CD4-positive, alpha-beta T cell treated with Interleukin-12 subunit alpha and Interleukin-12 subunit beta, for 1 hour (primary cell): Measurements from ENCODE around the gene GNB3.
"Not testable (repeated sequence)": the region's sequence is repeated elsewhere in the genome, so short reads cannot be mapped to it uniquely, and the experiment has no call there.

Experiments used
- DNase-seq: peaks from one replicate; pipeline ENCODE4 v3.0.0-alpha.2; 2020

The GNB3 gene

DNA sequence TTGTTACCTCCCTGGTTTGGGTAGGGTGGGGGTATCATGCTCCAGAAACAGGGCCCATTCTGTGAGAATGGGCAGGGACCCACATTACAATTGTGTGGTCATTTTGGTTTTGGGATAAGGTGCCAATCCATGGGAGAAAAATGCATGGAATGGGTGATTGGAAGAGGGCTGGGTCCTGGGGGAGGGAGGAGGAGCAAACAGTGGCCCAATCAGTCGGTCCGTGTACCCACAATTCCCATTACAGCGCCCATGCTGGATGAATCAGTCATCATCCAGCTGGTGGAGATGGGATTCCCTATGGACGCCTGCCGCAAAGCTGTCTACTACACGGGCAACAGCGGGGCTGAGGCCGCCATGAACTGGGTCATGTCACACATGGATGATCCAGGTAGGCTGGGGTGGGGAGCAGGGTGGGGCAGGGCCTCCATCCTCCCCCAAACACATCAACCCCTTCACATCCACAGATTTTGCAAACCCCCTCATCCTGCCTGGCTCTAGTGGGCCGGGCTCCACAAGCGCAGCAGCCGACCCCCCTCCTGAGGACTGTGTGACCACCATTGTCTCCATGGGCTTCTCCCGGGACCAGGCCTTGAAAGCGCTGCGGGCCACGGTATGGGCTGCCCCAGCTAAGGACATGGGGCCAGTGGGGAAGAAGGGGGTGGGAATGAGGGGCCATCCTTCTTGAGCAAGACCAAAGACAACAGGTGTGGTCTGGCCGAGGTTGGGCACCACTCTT lies 23.0 kb downstream of the GNB3 start:
- no peak for DNase-seq

DNA sequence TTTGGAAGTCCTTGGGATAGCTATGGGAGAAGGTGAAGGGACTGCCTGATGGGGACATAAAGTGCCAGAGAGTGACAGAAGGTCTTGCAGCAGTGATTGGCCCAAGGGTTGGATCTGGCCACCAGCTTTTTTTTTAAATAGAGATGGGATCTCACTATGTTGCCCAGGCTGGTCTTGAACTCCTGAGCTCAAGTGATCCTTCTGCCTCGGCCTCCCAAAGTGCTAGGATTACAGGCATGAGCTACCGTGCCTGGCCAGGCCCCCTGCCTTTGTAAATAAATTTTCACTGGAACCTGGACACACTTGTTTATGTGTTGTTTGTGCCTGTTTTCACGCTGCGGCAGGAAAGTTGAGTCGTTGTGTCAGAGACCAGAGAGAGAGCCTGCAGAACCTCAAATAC lies 24.6 kb downstream of the GNB3 start:
- DNase-seq, result not testable (repeated sequence)

DNA sequence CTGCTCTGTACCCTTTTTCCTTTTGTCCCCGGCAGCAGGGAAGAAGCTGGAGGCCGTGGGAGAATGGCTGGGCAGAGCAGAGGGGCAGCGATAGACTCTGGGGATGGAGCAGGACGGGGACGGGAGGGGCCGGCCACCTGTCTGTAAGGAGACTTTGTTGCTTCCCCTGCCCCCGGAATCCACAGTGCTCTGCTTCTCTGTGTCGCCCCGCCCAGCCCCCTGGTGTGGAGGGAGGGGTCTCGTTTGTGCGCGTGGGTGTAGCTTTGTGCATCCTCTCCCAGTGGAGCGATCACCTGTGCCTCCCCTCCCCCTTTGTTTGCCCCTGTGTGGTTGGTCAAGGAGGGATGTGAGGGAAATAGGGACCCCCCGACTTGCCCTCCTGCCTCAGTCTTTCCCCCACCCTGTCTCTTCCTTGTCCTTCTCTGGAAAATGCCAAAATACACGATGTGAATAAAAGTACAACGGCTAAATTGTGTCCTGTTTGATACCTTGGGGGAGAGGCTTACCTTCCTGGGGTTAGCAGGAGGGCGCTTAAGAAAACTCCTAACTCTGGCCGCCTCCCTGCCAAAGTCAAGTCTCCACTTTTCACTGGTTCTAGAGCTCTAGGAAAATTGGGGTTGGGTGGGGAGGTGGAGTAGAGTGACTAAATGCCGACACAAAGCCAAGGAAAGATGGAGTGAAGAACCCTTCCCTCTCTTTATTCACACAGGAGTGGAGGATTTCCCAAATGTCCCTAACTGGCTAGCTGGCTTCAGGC lies 25.6 kb downstream of the GNB3 start:
- no peak for DNase-seq

DNA sequence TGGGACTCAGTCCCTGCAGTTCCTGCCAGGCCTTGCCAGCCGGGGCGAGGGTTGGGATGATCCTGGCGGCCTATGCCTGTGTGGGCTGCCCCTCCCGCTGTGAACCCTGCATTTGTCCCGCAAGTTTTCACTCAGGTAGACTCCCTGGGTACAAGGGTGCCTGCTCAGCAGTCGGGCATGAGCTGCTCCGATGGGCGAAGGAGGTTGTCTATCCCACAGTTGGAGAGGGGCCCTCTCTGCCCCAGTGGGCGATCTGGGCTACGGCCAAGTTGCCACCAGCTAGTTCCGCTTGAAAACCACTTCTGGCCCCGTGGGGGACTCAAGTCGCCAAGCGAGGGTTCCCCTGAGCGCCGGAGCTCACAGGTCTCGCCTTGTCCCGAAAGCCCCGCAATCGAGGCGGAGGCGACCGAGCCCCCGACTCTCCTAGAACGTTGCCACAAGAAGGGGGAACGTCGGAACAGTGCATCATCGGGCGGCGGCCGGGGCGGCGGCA lies 26.2 kb downstream of the GNB3 start:
- DNase-seq, result no peak

DNA sequence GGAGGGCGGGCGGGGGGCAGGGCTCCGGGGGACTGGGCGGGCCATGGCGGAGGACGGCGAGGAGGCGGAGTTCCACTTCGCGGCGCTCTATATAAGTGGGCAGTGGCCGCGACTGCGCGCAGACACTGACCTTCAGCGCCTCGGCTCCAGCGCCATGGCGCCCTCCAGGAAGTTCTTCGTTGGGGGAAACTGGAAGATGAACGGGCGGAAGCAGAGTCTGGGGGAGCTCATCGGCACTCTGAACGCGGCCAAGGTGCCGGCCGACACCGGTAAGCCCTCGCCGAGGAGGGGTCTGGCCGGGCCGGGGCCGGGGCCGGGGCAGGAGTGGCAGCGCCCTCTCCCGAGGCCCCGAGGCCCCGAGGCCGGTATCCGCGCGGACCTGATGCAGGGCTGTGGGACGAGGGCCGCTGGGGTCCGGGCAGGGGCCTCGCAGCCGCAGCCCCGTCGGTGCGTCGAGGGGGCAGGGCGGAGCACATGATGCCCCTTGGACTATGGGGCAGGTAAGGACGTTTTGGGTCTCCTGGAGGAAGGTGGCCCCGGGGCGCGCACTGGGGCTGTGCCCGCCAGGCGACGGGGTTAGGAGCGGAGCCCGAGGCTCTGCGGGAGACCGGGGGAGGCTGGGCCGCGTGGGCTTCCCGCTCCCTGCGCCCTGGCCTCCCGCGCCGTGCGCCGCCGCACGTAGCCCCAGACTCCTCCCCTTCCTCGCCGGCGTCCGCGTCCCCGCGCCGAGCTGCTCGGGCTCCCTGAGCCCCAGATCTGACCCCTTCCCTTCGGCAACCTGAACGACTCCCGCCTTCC lies 26.9 kb downstream of the GNB3 start, which contains the start of gene TPI1:
TSS of gene TPI1 (plus strand) at position 119 of the 798 bp plus-strand sequence. CDS start at position 155, 36 bp downstream.
- DNase-seq, result peak; percentile 89

DNA sequence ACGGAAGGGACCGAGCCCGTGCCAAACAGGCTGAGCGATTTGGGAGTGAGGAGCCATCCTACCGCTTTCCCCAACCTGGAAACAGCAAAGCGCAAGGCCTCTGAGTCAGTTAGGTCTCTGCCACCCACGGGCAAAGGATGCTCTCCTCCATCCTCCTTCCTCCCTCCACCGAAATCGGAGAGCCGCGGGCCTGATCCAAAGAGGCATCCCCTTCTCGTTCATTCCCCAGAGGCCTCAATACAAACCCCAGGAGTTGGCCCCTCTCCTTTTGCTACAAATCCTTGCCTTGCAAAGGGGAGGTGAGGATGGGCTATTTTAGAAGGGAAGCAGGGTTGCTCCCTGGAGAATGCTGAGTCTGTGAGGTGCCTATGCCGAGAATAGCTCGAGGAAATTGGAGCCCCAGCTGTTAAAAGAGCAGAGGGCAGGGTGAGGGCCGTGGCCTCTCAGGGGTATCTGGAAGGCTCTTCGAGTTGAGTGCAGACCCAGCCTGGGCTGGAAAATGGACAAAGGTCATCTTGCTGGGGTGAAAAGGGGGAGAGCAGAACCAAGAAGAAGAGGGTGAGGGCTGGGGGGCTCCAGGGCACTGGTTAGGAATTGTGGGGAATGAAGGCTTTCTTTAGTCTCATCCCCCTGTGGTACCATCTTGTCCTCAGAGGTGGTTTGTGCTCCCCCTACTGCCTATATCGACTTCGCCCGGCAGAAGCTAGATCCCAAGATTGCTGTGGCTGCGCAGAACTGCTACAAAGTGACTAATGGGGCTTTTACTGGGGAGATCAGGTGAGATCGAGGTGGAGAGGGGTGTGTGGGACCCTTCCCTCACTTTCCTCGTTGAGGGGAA lies 27.7 kb downstream of the GNB3 start:
- DNase-seq, result no peak

DNA sequence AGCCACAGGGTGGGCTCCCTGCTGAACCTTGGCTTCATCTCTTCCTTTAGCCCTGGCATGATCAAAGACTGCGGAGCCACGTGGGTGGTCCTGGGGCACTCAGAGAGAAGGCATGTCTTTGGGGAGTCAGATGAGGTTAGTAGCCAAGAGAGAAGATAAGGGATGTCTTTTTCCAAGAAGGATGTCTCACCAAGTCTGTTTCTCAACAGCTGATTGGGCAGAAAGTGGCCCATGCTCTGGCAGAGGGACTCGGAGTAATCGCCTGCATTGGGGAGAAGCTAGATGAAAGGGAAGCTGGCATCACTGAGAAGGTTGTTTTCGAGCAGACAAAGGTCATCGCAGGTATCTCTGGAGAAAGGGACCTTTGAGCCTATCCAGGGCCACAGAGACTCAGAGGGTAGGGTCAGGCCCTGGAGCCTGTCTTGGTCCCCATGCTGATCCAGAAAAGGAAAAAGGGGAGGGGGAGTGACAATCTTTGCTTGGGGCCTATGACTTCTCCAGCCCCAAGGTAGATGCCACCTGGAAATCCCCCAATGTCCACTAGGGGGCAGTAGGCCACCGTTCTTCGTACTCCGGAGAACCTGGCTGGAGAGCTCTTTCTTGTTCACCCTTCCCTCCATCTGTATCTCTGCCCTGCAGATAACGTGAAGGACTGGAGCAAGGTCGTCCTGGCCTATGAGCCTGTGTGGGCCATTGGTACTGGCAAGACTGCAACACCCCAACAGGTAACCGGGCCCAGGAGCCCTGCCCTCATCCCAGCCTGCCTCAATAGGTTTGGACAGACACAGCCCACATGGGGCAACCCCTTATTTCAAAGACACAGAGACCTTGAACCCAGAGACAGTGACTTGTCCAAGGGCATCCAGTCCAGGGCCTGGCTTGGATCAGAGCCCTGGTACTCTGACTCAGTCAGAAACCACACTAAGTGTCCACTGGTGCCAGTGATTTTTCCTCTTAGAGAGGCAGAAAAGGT lies 28.6 kb downstream of the GNB3 start:
- DNase-seq, result peak; percentile 90

DNA sequence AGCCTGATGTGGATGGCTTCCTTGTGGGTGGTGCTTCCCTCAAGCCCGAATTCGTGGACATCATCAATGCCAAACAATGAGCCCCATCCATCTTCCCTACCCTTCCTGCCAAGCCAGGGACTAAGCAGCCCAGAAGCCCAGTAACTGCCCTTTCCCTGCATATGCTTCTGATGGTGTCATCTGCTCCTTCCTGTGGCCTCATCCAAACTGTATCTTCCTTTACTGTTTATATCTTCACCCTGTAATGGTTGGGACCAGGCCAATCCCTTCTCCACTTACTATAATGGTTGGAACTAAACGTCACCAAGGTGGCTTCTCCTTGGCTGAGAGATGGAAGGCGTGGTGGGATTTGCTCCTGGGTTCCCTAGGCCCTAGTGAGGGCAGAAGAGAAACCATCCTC lies 29.6 kb downstream of the GNB3 start:
- not testable (repeated sequence) for DNase-seq

DNA sequence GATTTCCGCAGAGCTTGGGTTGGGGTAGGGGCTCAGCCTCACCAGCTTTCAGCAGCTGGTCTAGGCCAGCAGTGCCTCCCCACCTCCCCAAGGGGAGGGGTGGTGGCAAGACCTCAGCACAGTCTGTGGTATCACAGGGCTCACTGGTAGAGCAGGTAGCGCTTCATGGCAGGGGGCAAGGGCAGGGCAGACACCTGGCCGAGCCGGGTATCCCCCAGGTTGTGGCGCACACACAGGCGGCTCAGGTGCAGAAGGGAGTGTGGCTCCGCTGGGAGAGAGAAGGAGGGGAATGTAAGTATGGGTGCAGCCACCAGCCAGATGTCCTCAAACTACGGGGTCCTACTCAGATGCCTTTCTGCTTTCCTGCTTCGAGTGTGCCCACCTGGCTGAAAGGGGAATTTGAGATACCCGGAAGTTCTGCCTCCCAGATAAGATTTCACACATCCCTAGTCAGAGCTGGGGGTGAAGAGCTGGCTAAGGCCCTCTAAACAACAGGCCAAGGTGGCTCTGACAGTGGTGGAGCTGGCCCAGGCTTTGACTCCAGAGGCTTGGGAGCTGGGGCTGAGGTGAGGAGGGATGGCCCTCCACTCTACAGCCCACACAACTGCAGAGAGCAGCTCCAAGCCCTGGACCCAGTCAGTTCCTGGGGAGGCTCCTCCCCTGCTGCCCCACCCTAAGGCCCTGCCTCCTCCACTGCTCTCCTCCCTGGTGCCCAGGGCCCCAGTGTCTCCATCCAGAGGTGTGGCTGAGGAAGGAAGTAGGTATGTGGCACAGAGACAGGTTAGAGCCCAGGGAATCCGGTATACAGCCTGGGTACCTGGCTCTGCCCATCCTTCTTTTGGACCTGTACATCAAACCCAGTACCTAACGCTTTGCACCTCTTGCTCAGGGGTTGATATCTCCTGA lies 30.6 kb downstream of the GNB3 start:
- DNase-seq, result peak; percentile 45

DNA sequence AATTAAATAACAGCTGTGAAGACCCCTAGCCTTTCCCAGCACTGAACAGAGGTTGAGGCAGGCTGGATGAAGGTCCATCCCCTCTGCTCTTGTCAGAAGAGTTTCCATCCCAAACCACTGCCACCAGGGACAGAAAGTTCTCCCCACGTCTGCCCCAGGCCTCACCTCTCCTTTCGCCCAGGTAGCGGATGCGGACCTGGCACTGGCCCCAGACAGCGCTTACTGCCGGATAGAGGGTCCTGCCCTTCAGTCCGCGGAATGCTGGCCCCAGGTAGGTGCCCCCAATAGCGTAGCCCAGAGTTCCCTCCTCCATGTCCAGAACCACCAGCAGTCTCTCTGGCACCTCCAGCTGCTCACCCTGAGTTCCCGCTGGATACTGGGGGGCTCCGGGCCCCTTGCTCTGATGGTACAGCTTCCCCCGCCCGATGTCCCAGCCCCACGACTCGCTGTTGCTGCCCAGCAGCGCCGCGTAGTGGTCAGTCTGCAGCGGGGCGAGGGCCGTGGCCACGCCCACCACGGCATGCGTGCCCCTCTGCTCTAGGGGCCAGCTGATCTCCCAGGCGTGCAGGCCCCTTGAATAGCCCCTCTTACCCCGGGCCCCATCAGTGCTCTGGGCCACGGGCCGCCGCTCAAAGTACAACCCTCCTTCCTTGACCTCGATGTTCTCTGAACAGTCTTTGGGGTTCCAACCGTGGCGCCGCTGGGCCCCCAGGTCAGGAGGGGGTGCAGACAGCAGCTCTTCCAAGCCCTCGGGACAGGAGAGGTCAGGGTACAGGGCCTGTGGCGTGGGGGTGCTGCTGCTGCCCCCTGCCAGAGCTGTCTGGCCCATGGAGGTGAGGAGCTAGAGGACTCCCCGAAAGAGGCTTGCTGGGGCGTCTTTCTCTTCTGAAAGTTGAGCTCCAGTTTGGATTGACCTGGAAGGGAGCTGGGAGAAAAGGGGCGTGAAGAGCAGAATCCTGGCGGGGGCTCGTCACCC lies 31.6 kb downstream of the GNB3 start:
- DNase-seq, result peak; percentile 88

DNA sequence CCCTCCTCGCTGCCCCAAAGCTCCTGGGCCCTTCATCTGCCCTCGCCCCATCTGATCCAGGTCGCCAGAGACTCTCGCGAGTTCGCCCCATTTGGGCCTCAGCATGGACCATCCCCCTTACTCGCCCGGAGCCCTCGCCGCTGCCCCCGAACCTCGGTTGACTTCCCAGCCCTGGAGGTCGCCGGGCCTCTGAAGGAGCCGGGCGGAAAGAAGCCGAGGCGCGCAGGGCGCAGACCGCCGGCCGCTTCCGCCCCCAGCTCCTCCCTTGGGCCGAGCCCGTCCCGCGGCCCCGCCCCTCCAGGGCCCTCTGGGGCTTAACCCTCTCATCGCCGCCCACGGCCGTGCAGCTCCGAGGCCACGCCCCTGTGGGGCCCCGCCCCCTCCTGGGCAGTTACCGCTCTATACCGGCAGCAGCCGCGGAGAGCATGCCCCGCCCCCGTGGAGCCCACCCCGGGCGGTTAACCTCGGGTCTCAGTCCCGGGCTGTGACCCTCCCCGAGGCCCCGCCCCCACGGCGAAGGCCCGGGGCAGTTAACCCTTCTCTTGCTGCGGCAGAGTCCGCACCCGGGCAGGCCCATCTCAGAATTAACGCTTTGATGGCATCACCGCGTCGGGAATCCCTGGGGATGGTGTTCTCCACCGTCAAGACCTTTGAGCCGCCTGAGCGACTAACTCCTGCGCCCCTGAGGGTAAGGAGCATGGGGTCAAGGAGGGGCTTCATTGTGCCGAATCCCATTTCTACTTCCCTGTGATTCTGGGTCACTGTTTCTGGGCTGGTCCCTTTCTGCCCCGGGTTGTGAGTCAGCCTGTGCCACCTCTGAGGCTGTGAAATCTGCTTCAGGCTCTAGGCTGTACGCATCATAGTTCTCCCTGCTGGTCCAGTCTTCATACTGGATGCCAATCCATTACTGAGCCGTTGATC lies 32.6 kb downstream of the GNB3 start, which contains the start of gene SPSB2:
TSS of gene SPSB2 (minus strand) at position 210 of the 921 bp plus-strand sequence. CDS start 402 bp downstream, outside the sequence.
- DNase-seq, result peak; percentile 99

DNA sequence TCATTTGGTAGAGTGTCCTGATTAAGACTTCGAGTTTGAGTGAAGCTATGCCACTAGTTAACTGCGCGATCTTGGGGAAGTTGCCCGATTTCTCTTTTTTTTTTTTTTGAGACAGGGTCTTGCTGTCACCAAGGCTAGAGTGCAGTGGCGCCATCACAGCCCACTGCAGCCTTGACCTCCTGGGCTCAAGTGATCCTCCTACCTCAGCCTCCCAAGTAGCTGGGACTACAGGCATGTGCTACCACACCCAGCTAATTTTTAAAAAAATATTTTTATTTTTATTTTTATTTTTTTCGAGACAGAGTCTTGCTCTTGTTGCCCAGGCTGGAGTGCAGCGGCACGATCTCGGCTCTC lies 33.3 kb downstream of the GNB3 start:
- not testable (repeated sequence) for DNase-seq

DNA sequence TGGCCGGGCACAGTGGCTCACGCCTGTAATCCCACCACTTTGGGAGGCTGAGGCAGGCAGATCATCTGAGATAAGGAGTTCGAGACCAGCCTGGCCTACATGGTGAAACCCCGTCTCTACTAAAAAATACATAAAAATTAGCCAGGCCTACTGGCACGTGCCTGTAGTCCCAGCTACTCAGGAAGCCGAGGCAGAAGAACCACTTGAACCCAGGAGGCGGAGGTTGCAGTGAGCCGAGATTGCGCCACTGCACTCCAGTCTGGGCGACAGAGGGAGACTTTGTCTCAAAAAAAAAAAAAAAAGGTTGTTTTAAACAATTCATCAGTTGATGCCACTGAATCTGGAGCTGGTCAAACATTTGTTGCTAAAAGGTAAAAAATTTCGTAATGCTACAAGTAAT lies 39.1 kb downstream of the GNB3 start:
- DNase-seq, result not testable (repeated sequence)

DNA sequence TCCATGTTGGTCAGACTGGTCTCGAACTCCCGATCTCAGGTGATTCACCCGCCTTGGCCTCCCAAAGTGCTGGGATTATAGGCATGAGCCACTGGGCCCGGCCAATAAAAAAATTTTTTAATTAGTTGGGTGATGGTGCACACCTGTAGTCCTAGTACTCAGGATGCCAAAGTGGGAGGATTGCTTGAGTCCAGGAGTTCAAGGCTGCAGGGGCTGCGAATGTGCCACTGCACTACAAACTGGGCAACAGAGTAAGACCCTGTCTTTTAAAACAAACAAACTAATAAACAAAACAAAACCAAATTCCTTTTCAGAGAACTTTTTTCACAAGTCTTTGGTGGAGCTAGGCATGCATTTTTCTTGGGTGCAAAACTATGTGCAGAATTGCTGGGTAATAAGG lies 42.5 kb downstream of the GNB3 start:
- DNase-seq, result no peak

DNA sequence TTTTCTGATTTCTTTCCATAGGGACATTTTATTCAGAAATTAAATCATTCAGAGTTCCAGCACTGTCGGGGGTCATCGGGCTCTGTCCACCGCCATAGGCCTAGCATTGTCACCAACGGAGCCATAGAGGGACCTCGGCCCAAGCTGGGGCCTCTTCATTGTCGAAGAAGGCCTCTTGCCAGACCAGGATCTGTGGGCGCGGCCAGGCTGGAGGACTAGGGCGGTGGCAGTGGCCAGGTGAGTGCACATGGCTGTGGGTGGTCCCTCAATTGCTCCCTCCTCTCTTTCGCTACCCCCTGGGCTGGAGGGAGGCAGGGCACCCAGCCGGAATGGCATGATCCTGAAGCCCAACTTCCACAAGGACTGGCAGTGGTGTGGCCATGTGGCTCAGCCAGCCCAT lies 43.0 kb downstream of the GNB3 start:
- no peak for DNase-seq

DNA sequence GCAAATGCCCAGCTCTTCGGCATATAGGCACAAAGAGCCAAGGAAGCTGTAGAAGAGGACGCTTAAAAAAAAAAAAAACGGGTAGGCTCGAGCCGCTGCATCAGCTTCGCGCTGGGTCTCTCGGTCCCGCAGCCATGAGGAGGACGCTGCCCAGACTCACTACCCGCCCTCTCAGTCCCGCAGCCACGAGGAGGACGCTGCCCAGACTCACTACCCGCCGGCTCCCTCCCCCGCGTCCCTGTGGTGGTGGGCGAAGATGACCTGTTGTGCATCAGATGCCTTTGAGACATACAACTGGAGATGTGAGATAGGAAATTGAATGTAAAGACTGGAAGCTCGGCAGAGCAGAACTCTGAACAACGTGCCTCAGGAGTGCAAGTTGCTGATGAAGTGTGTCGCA lies 43.8 kb downstream of the GNB3 start:
- DNase-seq, result no peak

DNA sequence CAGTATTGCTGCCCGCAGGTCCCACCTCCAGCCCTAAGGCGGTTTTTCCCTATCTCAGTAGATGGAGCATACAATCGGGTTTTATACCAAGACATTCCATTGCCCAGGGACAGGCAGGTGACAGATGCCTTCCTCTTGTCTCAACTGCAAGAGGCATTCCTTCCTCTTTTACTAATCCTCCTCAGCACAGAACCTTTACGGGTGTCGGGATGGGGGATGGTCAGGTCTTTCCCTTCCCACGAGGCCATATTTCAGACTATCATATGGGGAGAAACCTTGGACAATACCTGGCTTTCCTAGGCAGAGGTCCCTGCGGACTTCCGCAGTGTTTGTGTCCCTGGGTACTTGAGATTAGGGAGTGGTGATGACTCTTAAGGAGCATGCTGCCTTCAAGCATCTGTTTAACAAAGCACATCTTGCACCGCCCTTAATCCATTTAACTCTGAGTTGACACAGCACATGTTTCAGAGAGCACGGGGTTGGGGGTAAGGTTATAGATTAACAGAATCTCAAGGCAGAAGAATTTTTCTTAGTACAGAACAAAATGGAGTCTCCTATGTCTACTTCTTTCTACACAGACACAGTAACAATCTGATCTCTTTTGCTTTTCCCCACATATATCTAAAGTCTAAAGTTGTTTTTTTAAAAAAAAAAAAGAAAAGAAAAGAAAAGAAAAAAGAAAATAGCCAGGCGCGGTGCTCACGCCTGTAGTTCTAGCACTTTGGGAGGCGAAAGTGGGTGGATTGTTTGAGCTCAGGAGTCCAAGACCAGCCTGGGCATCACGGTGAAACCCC lies 45.7 kb downstream of the GNB3 start:
- DNase-seq, result not testable (repeated sequence)
